H9 (cell line): ENCODE results near the gene RHOB. TPM values are rescaled to one million over a fixed set of nuclear protein-coding genes. Genes with fewer than 3 reads are reported as not detected.
A peak's percentile ranks its signal among the peaks of the same experiment; 100 is the strongest.

Experiments
- DNase-seq: peaks from one replicate; pipeline ENCODE4 v3.0.0-alpha.2; 2017
- H2AFZ ChIP-seq: one replicate; pipeline ENCODE4 v1.6.1; 2013; ENCODE audit warnings: mild to moderate bottlenecking, low read length, control low read depth, moderate library complexity
- H2AK5ac ChIP-seq: 2 replicates; pipeline ENCODE4 v1.6.1; 2013; ENCODE audit warnings: low read length, control low read depth, mixed read lengths; ENCODE audit not compliant: insufficient read length
- H2BK120ac ChIP-seq: one replicate; pipeline ENCODE4 v1.6.1; 2013; ENCODE audit warnings: low read depth, mild to moderate bottlenecking, low read length, control low read depth, inconsistent platforms; ENCODE audit not compliant: poor library complexity, severe bottlenecking
- H2BK12ac ChIP-seq: 2 replicates; pipeline ENCODE4 v1.6.1; 2013; ENCODE audit warnings: low read length, control low read depth, mixed read lengths, low read depth; ENCODE audit not compliant: insufficient read length
- H2BK15ac ChIP-seq: 2 replicates; pipeline ENCODE4 v1.6.1; 2013; ENCODE audit warnings: low read depth, low read length, control low read depth
- H2BK20ac ChIP-seq: one replicate; pipeline ENCODE4 v1.6.1; 2013; ENCODE audit warnings: low read depth, mild to moderate bottlenecking, low read length, control low read depth, inconsistent platforms; ENCODE audit not compliant: poor library complexity, severe bottlenecking
- H2BK5ac ChIP-seq: 2 replicates; pipeline ENCODE4 v1.6.1; 2013; ENCODE audit warnings: low read length, control low read depth, mixed read lengths; ENCODE audit not compliant: insufficient read length
- H3K14ac ChIP-seq: 2 replicates; pipeline ENCODE4 v1.6.1; 2013; ENCODE audit warnings: low read length, control low read depth; ENCODE audit not compliant: insufficient read depth
- H3K18ac ChIP-seq: 2 replicates; pipeline ENCODE4 v1.6.1; 2013; ENCODE audit warnings: low read depth, mild to moderate bottlenecking, mixed read lengths, low read length, control low read depth; ENCODE audit not compliant: insufficient read length
- H3K23ac ChIP-seq: 2 replicates; pipeline ENCODE4 v1.6.1; 2013; ENCODE audit warnings: low read length, control low read depth, mixed read lengths, low read depth; ENCODE audit not compliant: insufficient read length
- H3K23me2 ChIP-seq: 2 replicates; pipeline ENCODE4 v1.6.1; 2013; ENCODE audit warnings: low read depth, mild to moderate bottlenecking, mixed read lengths, low read length, control low read depth; ENCODE audit not compliant: insufficient read length, poor library complexity, severe bottlenecking
- H3K27ac ChIP-seq: 2 replicates; pipeline ENCODE4 v1.5.1; 2013; ENCODE audit warnings: low read length, control low read depth, mixed read lengths, low read depth; ENCODE audit not compliant: insufficient read length
- H3K27me3 ChIP-seq: 2 replicates; pipeline ENCODE4 v1.6.1; 2013; ENCODE audit warnings: low read length, control low read depth, inconsistent platforms; ENCODE audit not compliant: insufficient read depth
- H3K4ac ChIP-seq: 2 replicates; pipeline ENCODE4 v1.6.1; 2013; ENCODE audit warnings: low read depth, mild to moderate bottlenecking, control low read depth, inconsistent platforms, low read length, moderate library complexity
- H3K4me1 ChIP-seq: 2 replicates; pipeline ENCODE4 v1.6.1; 2013; ENCODE audit warnings: low read length, control low read depth, inconsistent platforms; ENCODE audit not compliant: insufficient read depth
- H3K4me2 ChIP-seq: 2 replicates; pipeline ENCODE4 v1.6.1; 2013; ENCODE audit warnings: low read length, control low read depth, mixed read lengths; ENCODE audit not compliant: insufficient read length, insufficient read depth
- H3K56ac ChIP-seq: 2 replicates; pipeline ENCODE4 v1.6.1; 2013; ENCODE audit warnings: low read depth, mild to moderate bottlenecking, mixed read lengths, low read length, control low read depth; ENCODE audit not compliant: insufficient read length
- H3K79me1 ChIP-seq: 2 replicates; pipeline ENCODE4 v1.6.1; 2013; ENCODE audit warnings: low read depth, mild to moderate bottlenecking, moderate library complexity, low read length, control low read depth, inconsistent platforms; ENCODE audit not compliant: insufficient read depth, poor library complexity, severe bottlenecking
- H3K79me2 ChIP-seq: 2 replicates; pipeline ENCODE4 v1.6.1; 2013; ENCODE audit warnings: low read length, control low read depth, inconsistent platforms; ENCODE audit not compliant: insufficient read depth
- H3K9ac ChIP-seq: 2 replicates; pipeline ENCODE4 v1.6.1; 2013; ENCODE audit warnings: low read length, control low read depth, mixed read lengths; ENCODE audit not compliant: insufficient read length; ENCODE audit errors: extremely low read depth
- H3K9me3 ChIP-seq: one replicate; pipeline ENCODE4 v1.6.1; 2013; ENCODE audit warnings: low read depth, low read length, inconsistent platforms; ENCODE audit not compliant: control insufficient read depth
- H3T11ph ChIP-seq: one replicate; pipeline ENCODE4 v1.6.1; 2013; ENCODE audit warnings: mild to moderate bottlenecking, low read length, control low read depth, inconsistent platforms
- H4K20me1 ChIP-seq: one replicate; pipeline ENCODE4 v1.6.1; 2013; ENCODE audit not compliant: control insufficient read depth, insufficient read length, insufficient read depth
- H4K5ac ChIP-seq: 2 replicates; pipeline ENCODE4 v1.6.1; 2013; ENCODE audit warnings: low read depth, mild to moderate bottlenecking, mixed read lengths, low read length, control low read depth; ENCODE audit not compliant: insufficient read length
- H4K8ac ChIP-seq: replicated peaks from 2 replicates; pipeline ENCODE4 v1.6.1; 2013; ENCODE audit warnings: low read length, control low read depth, mixed read lengths, low read depth; ENCODE audit not compliant: insufficient read length
- H4K91ac ChIP-seq: 2 replicates; pipeline ENCODE4 v1.6.1; 2013; ENCODE audit warnings: low read depth, mild to moderate bottlenecking, moderate library complexity, mixed read lengths, low read length, control low read depth; ENCODE audit not compliant: insufficient read length
- H3K27ac Mint-ChIP-seq, 3 experiments: 2 replicates in 2 of 3; 3 replicates in 1 of 3; pipeline ENCODE4 v1.8.0; 2020 to 2021; ENCODE audit warnings: mixed read lengths in 3 of 3, mild to moderate bottlenecking in 1 of 3, moderate library complexity in 1 of 3
- H3K27me3 Mint-ChIP-seq: 2 replicates; pipeline ENCODE4 v1.8.0; 2021; ENCODE audit warnings: low read depth, mild to moderate bottlenecking, moderate library complexity, mixed read lengths
- H3K36me3 Mint-ChIP-seq, 3 experiments: 2 replicates in 2 of 3; 3 replicates in 1 of 3; pipeline ENCODE4 v1.8.0; 2020 to 2021; ENCODE audit warnings: low read depth in 3 of 3, mixed read lengths in 3 of 3; ENCODE audit not compliant: insufficient read depth in 1 of 3
- H3K4me1 Mint-ChIP-seq, 2 experiments: 2 replicates each; pipeline ENCODE4 v1.8.0; 2020; ENCODE audit warnings: mixed read lengths in 2 of 2
- H3K4me3 Mint-ChIP-seq, 2 experiments: 2 replicates in 1 of 2; 3 replicates in 1 of 2; pipeline ENCODE4 v1.8.0; 2020 to 2021; ENCODE audit warnings: mild to moderate bottlenecking in 2 of 2, mixed read lengths in 2 of 2, moderate library complexity in 1 of 2
- H3K9me3 Mint-ChIP-seq, 2 experiments: 2 replicates in 1 of 2; 3 replicates in 1 of 2; pipeline ENCODE4 v1.8.0; 2020; ENCODE audit warnings: mild to moderate bottlenecking in 2 of 2, mixed read lengths in 2 of 2, moderate library complexity in 1 of 2
- CTCF ChIP-seq: fragments of 200-600 bp; sonication (generic); conservative IDR thresholded peaks from 3 replicates; pipeline ENCODE4 v1.8.0; 2021; ENCODE audit warnings: antibody characterized with exemption, mild to moderate bottlenecking
- WGBS: extraction: QIAGEN DNeasy Blood & Tissue Kit; methylation state at CpG from one replicate; pipeline ENCODE4 v1.1.7; 2013; ENCODE audit warnings: missing lambda C conversion rate, low lambda C conversion rate, mixed read lengths; ENCODE audit not compliant: insufficient read length; ENCODE audit errors: extremely low coverage; 5-methylcytosine and 5-hydroxymethylcytosine counted together
- total RNA-seq: library from RNA; stranded (reverse); gene quantifications from 2 replicates; pipeline ENCODE4 v1.2.1, GENCODE V29; 2021

The RHOB gene
- total RNA-seq, 1 experiment from 2014 or later = 10.3 TPM

GRCh38 chr2:20436716-20437470, 10.0 kb upstream of the RHOB start:
- Histone ChIP-seq H3K79me1 (no peaks in the 10 kb centered on the region), H2BK5ac (no peak overlapping the region), H2BK15ac (no peak overlapping the region), H4K5ac (no peak overlapping the region), H2BK20ac (no peak overlapping the region), H3K14ac (no peak overlapping the region), H3K27me3 (no peaks in the 10 kb centered on the region; the same call in 1 of the 2 replicates), H3K9me3 (no peaks in the 10 kb centered on the region), H2AK5ac (no peak overlapping the region), H3K56ac (no peak overlapping the region), H3K4me2 (no peak overlapping the region), H4K91ac (no peak overlapping the region), H2BK12ac (no peak overlapping the region), H3K4me1 (peaks cover 2% of the 10 kb centered on the region; the same call in 1 of the 2 replicates), H2AFZ (no peak overlapping the region), H3K23me2 (no peaks in the 10 kb centered on the region), H4K20me1 (no peaks in the 10 kb centered on the region), H3K23ac (no peak overlapping the region), H4K8ac (no peak overlapping the region), H3K18ac (no peak overlapping the region), H3T11ph (no peak overlapping the region), H3K4ac (no peak overlapping the region), H2BK120ac (no peak overlapping the region), H3K9ac (no peak overlapping the region), H3K79me2 (no peaks in the 10 kb centered on the region), H3K27ac (no peak overlapping the region)
- no peak for TF ChIP-seq CTCF
- DNase-seq = no peak
- H3K27me3 Mint-ChIP-seq = peaks cover 14% of the 10 kb centered on the region
- H3K4me3 Mint-ChIP-seq = no peak overlapping the region
- peak overlapping the region in 1 of 3 experiments; percentile 64; a peak in 1 of 7 replicates for H3K27ac Mint-ChIP-seq
- WGBS = no CpG with 5 or more reads among the region's 7 CpGs
- H3K36me3 Mint-ChIP-seq = no peaks in the 10 kb centered on the region
- peaks cover 0 to 7% of the 10 kb centered on the region in 2 experiments; a peak in 1 of 4 replicates for H3K4me1 Mint-ChIP-seq
- no peaks in the 10 kb centered on the region for H3K9me3 Mint-ChIP-seq
